ENCODE data around the gene SMIM28.

DNA sequence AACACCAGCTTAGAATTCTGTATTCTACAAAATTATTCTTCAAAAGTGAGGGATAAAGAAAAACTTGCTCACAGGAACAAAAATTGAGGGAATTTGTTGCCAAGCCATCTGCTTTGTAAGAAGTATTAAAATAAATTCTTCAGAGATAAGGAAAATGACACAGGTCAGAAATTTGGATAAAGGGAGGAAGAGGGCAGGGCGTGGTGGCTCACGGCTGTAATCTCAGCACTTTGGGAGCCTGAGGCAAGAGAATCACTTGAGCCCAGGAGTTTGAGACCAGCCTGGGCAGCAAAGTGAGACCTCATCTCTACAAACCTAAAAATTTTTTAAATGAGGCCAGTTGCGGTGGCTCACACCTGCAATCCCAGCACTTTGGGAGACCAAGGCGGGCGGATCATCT is 11.8 kb downstream of the SMIM28 start:
- TF ChIP-seq, protein P1, sequence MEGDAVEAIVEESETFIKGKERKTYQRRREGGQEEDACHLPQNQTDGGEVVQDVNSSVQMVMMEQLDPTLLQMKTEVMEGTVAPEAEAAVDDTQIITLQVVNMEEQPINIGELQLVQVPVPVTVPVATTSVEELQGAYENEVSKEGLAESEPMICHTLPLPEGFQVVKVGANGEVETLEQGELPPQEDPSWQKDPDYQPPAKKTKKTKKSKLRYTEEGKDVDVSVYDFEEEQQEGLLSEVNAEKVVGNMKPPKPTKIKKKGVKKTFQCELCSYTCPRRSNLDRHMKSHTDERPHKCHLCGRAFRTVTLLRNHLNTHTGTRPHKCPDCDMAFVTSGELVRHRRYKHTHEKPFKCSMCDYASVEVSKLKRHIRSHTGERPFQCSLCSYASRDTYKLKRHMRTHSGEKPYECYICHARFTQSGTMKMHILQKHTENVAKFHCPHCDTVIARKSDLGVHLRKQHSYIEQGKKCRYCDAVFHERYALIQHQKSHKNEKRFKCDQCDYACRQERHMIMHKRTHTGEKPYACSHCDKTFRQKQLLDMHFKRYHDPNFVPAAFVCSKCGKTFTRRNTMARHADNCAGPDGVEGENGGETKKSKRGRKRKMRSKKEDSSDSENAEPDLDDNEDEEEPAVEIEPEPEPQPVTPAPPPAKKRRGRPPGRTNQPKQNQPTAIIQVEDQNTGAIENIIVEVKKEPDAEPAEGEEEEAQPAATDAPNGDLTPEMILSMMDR (IDR thresholded peaks at IDR 0.05; ENCODE audit: poor library complexity, severe bottlenecking) = no peak
- TF ChIP-seq RAD21 (conservative IDR thresholded peaks at IDR 0.05) = no peak
